WTC11 (cell line): Measurements from ENCODE around the gene STAT1.

Experiments
- ATF3 ChIP-seq: sonication (generic); formaldehyde crosslinking; conservative IDR thresholded peaks from 2 replicates; pipeline ENCODE4 v1.8.1; 2022; ENCODE audit warnings: mild to moderate bottlenecking, missing genetic modification reagents
- CTCF ChIP-seq: fragments of 200-600 bp; IDR thresholded peaks from 2 replicates; pipeline ENCODE4 v1.8.0; 2022; ENCODE audit warnings: antibody characterized with exemption
- E2F5 ChIP-seq: sonication (generic); formaldehyde crosslinking; IDR thresholded peaks from 2 replicates; pipeline ENCODE4 v1.8.1; 2022; ENCODE audit warnings: mild to moderate bottlenecking, moderate library complexity, missing genetic modification reagents
- NR2C2 ChIP-seq: sonication (generic); formaldehyde crosslinking; IDR thresholded peaks from 2 replicates; pipeline ENCODE4 v1.8.0; 2022; ENCODE audit warnings: mild to moderate bottlenecking, missing genetic modification reagents
- NR3C1 ChIP-seq: sonication (generic); formaldehyde crosslinking; conservative IDR thresholded peaks from 2 replicates; pipeline ENCODE4 v1.8.1; 2023; ENCODE audit warnings: low read depth, mild to moderate bottlenecking, missing genetic modification reagents
- PRDM15 ChIP-seq: sonication (generic); formaldehyde crosslinking; IDR thresholded peaks from 2 replicates; pipeline ENCODE4 v1.8.0; 2022; ENCODE audit warnings: missing genetic modification reagents
- SMAD4 ChIP-seq: sonication (generic); formaldehyde crosslinking; IDR thresholded peaks from 2 replicates; pipeline ENCODE4 v1.8.0; 2022; ENCODE audit warnings: mild to moderate bottlenecking, missing genetic modification reagents
- ZBTB21 ChIP-seq: sonication (generic); formaldehyde crosslinking; IDR thresholded peaks from 2 replicates; pipeline ENCODE4 v1.8.1; 2023; ENCODE audit warnings: mild to moderate bottlenecking, missing genetic modification reagents, borderline replicate concordance

DNA sequence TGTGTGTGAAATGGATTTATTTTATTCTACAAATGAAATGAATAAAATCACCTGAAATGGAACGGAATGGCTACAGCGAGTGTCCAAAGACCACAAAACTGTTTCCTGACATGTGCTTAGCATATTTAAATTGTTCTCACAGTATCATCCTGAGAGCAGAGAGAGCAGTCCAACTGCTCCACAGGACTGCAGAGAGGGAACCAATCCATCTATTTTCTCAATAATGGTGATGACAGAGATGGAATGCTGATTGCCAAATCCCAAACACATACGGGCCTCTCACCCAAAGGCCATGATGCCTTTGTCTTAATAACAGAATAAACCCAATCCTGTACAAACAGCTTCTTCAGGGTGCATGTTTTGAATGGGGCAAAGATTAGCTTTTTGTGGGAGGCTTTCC lies 41.1 kb downstream of the STAT1 start:
- no peak for TF ChIP-seq ZBTB21 (CRISPR knock-in tag)
- TF ChIP-seq CTCF = no peak
- no peak for TF ChIP-seq NR2C2 (CRISPR knock-in tag)
- TF ChIP-seq E2F5 (CRISPR knock-in tag) = no peak
- no peak for TF ChIP-seq ATF3 (CRISPR knock-in tag)
- TF ChIP-seq SMAD4 (CRISPR knock-in tag) = no peak
- no peak for TF ChIP-seq NR3C1 (CRISPR knock-in tag)
- no peak for TF ChIP-seq PRDM15 (CRISPR knock-in tag)
